ENCODE data around the gene FAM156A. TPM values are rescaled to one million over a fixed set of nuclear protein-coding genes. Genes with fewer than 3 reads are reported as not detected.

Gene FAM156A
- total and polyA plus RNA-seq, 10 donors = 9.0 to 29.7 (median 21.5) TPM

GRCh38 chrX:52988985-52989917, 30.9 kb upstream of the FAM156A start:
- H3K4me3 ChIP-seq = no peak overlapping the region
- DNase-seq = no peak
- peak overlapping the region in 3 of 8 donors; percentile 18 to 41 (median 37) for H3K27ac ChIP-seq
- TF ChIP-seq POLR2AphosphoS5 (IDR thresholded peaks at IDR 0.05) (no peak), POLR2A (IDR thresholded peaks at IDR 0.05) (no peak), CTCF (IDR thresholded peaks at IDR 0.05 in 8 of 11, conservative IDR thresholded peaks at IDR 0.05 in 3 of 11) (no peak)
- 71 to 92% (median 83%) methylated on average over 5 to 14 of the region's 14 CpGs for WGBS, 5 donors
- no peaks in the 10 kb centered on the region for H3K9me3 ChIP-seq
- intact Hi-C loops (cut with DNase I; ENCODE audit: low total_unique reads) = no loop called here
- no peaks in the 10 kb centered on the region for H3K36me3 ChIP-seq
- H3K27me3 ChIP-seq (replicated peaks in 1 of 7) = no peaks in the 10 kb centered on the region
- peaks cover 0 to 20% (median 11%) of the 10 kb centered on the region in 6 donors for H3K4me1 ChIP-seq

- H3K4me3 ChIP-seq = no peak overlapping the region
- no peaks in the 10 kb centered on the region for H3K36me3 ChIP-seq
- intact Hi-C loops (cut with DNase I; ENCODE audit: low total_unique reads) = no loop called here
- H3K27me3 ChIP-seq (replicated peaks in 1 of 7) = peaks cover 0 to 6% (median 0%) of the 10 kb centered on the region in 7 donors
- 74 to 85% (median 80%) methylated on average over 5 of the region's 5 CpGs for WGBS, 5 donors
- peak overlapping the region in 1 of 8 donors; percentile 21 for H3K27ac ChIP-seq
- no peaks in the 10 kb centered on the region for H3K4me1 ChIP-seq
- H3K9me3 ChIP-seq = no peaks in the 10 kb centered on the region
- TF ChIP-seq CTCF (IDR thresholded peaks at IDR 0.05 in 8 of 11, conservative IDR thresholded peaks at IDR 0.05 in 3 of 11) (no peak), POLR2A (IDR thresholded peaks at IDR 0.05) (no peak), POLR2AphosphoS5 (IDR thresholded peaks at IDR 0.05) (no peak)
- DNase-seq = no peak
Measured at GRCh38 chrX:52983321-52984000, 25.1 kb upstream of the FAM156A start.

GRCh38 chrX:52979993-52980392, 21.7 kb upstream of the FAM156A start:
- WGBS, 5 donors = 79 to 98% (median 84%) methylated on average over 4 of the region's 4 CpGs
- no peaks in the 10 kb centered on the region for H3K36me3 ChIP-seq

More at GRCh38 chrX:52979993-52980392, 21.7 kb upstream of the FAM156A start:
- H3K27me3 ChIP-seq (replicated peaks in 1 of 7) = peaks cover 0 to 6% (median 0%) of the 10 kb centered on the region in 7 donors
- no peak for DNase-seq
- TF ChIP-seq POLR2A (IDR thresholded peaks at IDR 0.05) = no peak
- TF ChIP-seq POLR2AphosphoS5 (IDR thresholded peaks at IDR 0.05) = no peak
- TF ChIP-seq CTCF (IDR thresholded peaks at IDR 0.05 in 8 of 11, conservative IDR thresholded peaks at IDR 0.05 in 3 of 11) = no peak
- H3K4me3 ChIP-seq = no peak overlapping the region
- H3K9me3 ChIP-seq = no peaks in the 10 kb centered on the region
- H3K4me1 ChIP-seq = no peaks in the 10 kb centered on the region
- peak overlapping the region in 1 of 8 donors; percentile 42 for H3K27ac ChIP-seq
- intact Hi-C loops (cut with DNase I; ENCODE audit: low total_unique reads) = no loop called here

Data from spleen (tissue), 11 donors.